Midbrain (tissue), 1 donor: Measurements from ENCODE around the gene MAP7D2.

Experiments
- DNase-seq: peaks from one replicate; lab custom pipeline; 2025; lab: John Stamatoyannopoulos, UW

Gene MAP7D2

GRCh38 chrX:19966056-19966455, 150.7 kb downstream of the MAP7D2 start:
- DNase-seq, result no peak

GRCh38 chrX:19964017-19964710, 152.5 kb downstream of the MAP7D2 start:
- DNase-seq, result no peak

- no peak for DNase-seq
These were observed 155.8 kb downstream of the MAP7D2 start for GRCh38 chrX:19960913-19961312.

- DNase-seq, result no peak
These were observed 157.9 kb downstream of the MAP7D2 start for GRCh38 chrX:19958552-19959486.

GRCh38 chrX:19956923-19957322, 159.8 kb downstream of the MAP7D2 start:
- no peak for DNase-seq
